GM18502 (cell line): ENCODE results near the gene OR4K13.

Experiments
- ATAC-seq: cut with Tn5 transposase; IDR thresholded peaks from one replicate; pipeline ENCODE4 v1.9.1; 2021; ENCODE audit warnings: mild to moderate bottlenecking; ENCODE audit not compliant: unreplicated experiment, poor library complexity

The OR4K13 gene, protein sequence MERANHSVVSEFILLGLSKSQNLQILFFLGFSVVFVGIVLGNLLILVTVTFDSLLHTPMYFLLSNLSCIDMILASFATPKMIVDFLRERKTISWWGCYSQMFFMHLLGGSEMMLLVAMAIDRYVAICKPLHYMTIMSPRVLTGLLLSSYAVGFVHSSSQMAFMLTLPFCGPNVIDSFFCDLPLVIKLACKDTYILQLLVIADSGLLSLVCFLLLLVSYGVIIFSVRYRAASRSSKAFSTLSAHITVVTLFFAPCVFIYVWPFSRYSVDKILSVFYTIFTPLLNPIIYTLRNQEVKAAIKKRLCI

DNA sequence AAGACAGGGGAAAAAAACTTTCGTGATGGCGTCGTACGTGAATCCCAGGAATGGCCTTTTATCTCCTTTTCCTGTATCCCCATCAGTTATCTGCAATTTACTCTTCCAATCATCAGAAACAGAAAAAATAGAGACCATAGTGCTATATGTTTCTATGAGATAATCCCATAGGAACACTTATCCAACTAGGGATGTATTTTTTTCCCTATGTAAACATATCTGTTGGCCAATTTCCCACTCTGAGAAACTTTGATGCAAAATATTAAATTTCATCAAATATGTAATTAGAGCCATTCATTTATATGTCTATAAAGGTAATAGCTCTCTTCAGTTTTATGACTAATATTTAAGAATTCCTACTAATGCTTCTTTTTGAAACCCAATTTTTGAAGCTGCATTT is at the start of gene OR4K13:
Gene OR4K13, minus strand, starts transcription at position 101 of the 400 bp plus-strand sequence. CDS start 1,280 bp downstream, outside the sequence.
- ATAC-seq = no peak

DNA sequence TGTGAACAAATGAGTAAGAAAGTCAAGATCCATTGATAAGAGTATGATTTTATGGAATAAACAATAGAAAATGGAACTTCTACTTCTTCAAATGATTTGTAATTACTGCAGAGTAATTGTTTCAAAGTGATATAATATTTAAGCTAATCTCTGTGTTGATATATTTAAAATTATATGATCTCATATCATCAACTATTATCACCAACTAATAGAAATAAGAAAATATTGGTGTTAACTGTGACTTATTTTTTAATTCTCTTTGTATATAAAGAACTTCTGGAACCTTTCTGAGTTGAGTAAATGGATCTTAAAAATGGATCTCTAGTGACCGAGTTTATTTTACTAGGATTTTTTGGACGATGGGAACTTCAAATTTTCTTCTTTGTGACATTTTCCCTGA is 23.9 kb upstream of the OR4K13 start, which contains the start of gene OR4L1:
Gene OR4L1, plus strand, starts transcription at position 301 of the 400 bp plus-strand sequence. Its CDS starts 0 bp downstream, at position 301.
- no peak for ATAC-seq

DNA sequence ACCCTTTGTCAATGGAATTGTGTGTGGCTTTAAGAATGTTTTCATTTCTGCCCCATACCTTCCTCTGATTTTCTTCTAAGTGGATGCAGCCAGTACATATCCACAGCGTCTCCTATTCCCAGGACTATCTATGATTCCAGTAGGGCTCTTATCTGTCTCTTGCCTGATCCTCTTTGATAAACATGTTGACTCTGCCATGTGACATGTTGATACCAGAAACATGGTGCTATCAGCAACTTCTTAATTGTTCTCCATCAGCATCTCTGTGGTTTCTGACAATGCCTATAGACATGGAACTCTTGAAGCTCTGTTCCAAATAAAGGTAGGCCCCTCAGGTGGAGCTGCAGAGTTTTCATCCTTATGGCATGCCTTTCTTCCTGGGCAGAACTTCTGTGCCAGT is 12.4 kb upstream of the OR4K13 start:
- no peak for ATAC-seq

DNA sequence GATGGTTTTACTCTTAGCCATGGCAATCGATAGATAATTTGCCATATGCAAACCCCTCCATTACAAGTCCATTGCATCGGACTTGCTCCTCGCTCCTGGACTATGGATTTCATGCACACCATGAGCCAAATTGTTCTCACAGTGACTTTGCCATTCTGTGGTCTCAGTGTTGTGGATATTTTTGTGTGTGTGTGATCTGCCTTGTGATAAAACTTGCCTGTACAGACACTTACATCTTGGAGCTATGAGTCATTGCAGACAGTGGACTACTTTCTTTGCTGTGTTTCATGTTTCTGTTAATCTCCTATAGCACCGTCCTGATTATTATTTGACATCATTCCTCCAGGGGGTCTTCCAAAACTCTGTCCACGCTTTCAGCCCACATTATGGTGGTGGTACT is 8.4 kb upstream of the OR4K13 start:
- no peak for ATAC-seq

DNA sequence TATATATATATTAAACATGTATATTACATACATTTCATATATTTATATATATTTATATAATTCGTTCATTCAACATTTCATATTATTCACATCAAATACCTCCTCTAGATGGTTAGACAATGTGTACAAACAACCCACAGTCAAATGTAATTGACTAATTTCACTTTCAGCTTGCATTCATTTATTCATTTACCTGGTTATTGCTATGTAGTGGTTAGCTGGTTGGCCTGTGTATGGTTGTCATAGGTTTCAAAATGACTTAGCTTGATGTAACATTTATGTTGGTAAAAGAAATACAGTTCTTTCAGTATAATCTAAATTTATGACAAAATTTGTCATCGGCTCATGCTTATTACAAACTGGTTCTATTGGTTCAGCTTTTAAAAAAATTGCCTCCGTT is 389 bp downstream of the OR4K13 start:
- ATAC-seq = no peak

DNA sequence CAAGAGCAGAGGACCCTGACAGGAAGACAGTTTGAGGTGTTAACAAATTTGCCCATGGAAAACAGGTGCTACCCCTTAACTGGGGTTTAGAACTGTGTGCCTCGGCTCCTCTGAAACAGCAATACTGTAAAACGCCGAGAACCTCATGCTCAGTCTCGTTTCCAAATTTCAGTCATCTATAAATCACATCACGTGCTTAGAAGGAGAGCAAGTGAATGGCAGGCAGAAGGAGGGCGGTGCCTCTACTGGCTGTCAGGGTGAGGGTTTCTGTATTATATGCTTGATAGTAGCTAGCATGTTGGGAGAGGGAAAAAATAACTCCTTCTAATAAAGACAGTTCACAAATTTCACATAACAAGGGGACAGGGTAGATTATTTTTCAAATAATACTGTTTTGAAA is 4.8 kb downstream of the OR4K13 start:
- ATAC-seq = no peak

DNA sequence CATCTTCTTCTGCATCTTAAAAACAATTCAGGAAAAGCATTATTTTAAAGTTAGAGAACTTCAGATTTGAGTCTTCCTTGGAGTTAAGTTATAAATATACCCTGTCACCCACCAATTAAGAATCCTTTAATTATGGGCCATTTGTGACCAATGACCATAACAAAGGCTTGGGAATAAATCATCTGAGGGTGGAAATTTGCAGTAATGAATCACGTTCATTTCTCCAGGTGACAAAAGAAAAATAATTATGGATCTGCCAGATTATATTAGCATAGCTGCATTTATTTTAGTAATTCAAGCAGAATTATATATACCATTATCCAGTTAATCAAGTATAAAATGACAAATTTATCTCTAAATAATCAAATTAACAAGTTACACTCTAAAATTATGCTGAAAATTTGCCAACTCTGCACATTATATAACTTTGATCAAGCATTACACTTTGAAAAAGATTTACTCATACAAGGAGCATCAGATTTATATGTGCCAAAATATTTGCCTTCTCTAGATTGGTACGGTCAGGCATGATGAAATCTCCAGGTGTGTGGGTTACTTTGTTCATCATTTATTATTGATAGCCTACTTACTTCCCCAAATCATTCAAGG is 16.5 kb downstream of the OR4K13 start, which contains the start of gene OR4K14:
Gene OR4K14, minus strand, starts transcription at position 51 of the 609 bp plus-strand sequence. CDS start 4,114 bp downstream, outside the sequence.
- ATAC-seq = no peak

DNA sequence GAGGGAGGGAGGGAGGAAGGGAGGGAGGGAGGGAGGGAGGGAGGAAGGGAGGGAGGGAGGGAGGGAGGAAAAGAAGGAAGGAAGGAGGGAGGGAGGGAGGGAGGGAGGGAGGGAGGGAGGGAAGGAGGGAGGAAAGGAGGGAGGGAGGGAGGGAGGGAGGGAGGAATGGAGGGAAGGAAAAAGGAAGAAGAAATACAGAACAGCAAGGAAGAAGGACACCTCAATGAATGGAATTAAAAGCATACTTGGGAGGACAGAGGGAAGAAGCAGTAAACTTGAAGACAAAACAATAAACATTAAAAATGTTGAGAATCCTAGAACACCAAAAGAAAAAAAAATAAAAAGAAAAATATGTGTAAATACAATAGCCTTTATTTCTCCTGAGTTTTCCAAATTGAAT is 27.7 kb downstream of the OR4K13 start:
- ATAC-seq = no peak

DNA sequence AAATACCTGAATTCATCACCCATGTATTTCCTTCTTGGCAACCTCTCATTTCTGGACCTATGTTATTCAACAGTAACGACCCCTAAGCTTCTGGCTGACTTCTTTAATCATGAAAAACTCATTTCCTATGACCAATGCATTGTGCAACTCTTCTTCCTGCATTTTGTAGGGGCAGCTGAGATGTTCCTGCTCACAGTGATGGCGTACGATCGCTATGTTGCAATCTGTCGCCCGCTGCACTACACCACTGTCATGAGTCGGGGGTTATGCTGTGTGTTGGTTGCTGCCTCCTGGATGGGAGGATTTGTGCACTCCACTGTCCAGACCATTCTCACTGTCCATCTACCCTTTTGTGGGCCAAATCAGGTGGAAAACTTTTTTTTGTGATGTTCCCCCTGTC is 33.5 kb downstream of the OR4K13 start:
- no peak for ATAC-seq

DNA sequence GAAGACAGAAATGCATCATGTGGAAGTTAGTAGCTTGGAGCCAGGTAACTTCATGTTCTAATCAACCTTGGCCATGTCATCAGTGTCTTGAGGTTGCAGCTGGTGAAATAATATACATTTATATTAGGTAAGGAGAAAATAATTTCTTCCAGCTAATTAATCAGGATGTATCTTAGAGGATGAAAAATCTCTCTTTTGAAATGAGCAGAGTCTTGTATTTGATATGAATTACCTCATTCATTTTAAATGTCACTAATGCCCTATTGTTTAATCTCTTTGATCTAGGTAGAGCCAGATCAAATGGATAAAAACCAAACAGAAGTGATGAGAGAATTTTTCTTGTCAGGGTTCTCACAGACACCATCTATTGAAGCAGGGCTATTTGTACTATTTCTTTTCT is 34.0 kb downstream of the OR4K13 start, which contains the start of gene OR4Q2:
Gene OR4Q2, plus strand, starts transcription at position 301 of the 400 bp plus-strand sequence.
- no peak for ATAC-seq

DNA sequence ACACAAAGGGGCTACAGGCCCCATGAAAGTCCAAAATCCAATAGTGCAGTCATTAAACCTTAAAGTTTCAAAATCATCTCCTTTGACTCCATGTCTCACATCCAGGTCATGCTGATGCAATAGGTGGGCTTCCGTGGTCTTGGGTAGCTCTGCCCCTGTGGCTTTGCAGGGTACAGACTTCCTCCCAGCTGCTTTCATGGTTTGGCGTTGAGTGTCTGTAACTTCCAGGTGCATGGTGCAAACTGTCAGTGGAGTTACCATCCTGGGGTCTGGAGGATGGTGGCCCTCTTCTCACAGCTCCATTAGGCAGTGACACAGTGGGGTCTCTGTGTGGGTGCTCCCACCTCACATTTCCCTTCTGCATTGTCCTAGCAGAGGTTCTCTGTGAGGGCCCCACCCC is 42.4 kb downstream of the OR4K13 start:
- no peak for ATAC-seq
